NCI-H187 treated with DMSO at 0.1 percent for 48 hours (cell line): ENCODE data around the gene SCRT2.
"Not testable (repeated sequence)": the region's sequence is repeated elsewhere in the genome, so short reads cannot be mapped to it uniquely, and the experiment has no call there.

Experiments used
- DNase-seq: peaks from one replicate; lab custom pipeline; 2025; lab: John Stamatoyannopoulos, UW

Gene SCRT2

GRCh38 chr20:675453-676314 lies at the start of gene SCRT2:
Gene SCRT2 (minus strand): TSS chr20:675802. CDS start chr20:675601, 201 bp downstream.
- no peak for DNase-seq

GRCh38 chr20:724797-725196 lies 49.2 kb upstream of the SCRT2 start:
- DNase-seq: not testable (repeated sequence)

GRCh38 chr20:723756-724155 lies 48.2 kb upstream of the SCRT2 start:
- DNase-seq: no peak

- no peak for DNase-seq
These were observed 47.4 kb upstream of the SCRT2 start for GRCh38 chr20:722822-723644.

- DNase-seq: no peak
These were observed 46.3 kb upstream of the SCRT2 start for GRCh38 chr20:721876-722275.

- DNase-seq: no peak
These were observed 44.2 kb upstream of the SCRT2 start for GRCh38 chr20:719816-720215.

GRCh38 chr20:719068-719467 lies 43.5 kb upstream of the SCRT2 start:
- DNase-seq: no peak

GRCh38 chr20:717832-718231 lies 42.2 kb upstream of the SCRT2 start:
- no peak for DNase-seq

GRCh38 chr20:717271-717670 lies 41.7 kb upstream of the SCRT2 start:
- DNase-seq: no peak

- no peak for DNase-seq
These were observed 38.9 kb upstream of the SCRT2 start for GRCh38 chr20:714453-714852.

- no peak for DNase-seq
These were observed 36.0 kb upstream of the SCRT2 start for GRCh38 chr20:711576-711975.

GRCh38 chr20:710780-711450 lies 35.3 kb upstream of the SCRT2 start:
- no peak for DNase-seq

GRCh38 chr20:709991-710779 lies 34.6 kb upstream of the SCRT2 start:
- no peak for DNase-seq

GRCh38 chr20:709423-709822 lies 33.8 kb upstream of the SCRT2 start:
- no peak for DNase-seq

- no peak for DNase-seq
These were observed 33.4 kb upstream of the SCRT2 start for GRCh38 chr20:708956-709355.

GRCh38 chr20:707451-708110 lies 32.0 kb upstream of the SCRT2 start:
- DNase-seq: no peak

- DNase-seq: no peak
These were observed 30.8 kb upstream of the SCRT2 start for GRCh38 chr20:706366-706885.

- no peak for DNase-seq
These were observed 29.1 kb upstream of the SCRT2 start for GRCh38 chr20:704726-705125.

GRCh38 chr20:703426-703825 lies 27.8 kb upstream of the SCRT2 start:
- DNase-seq: no peak

- DNase-seq: no peak
These were observed 27.4 kb upstream of the SCRT2 start for GRCh38 chr20:703006-703405.
